ENCODE data around the gene GRIK3.

GRCh38 chr1:36861375-36861774, 172.9 kb downstream of the GRIK3 start:
- no peak for TF ChIP-seq CTCF (conservative IDR thresholded peaks at IDR 0.05 in 1 of 2, IDR thresholded peaks at IDR 0.05 in 1 of 2; ENCODE audit: low read depth in 1 of 2, low read length in 2 of 2)
- no peak for TF ChIP-seq EZH2 (IDR thresholded peaks at IDR 0.05; ENCODE audit: low read length, missing control alignments)

Data from fibroblast of lung (primary cell).